ENCODE results near the gene OR10D3. TPM values are rescaled to one million over a fixed set of nuclear protein-coding genes. Genes with fewer than 3 reads are reported as not detected.

The OR10D3 gene
- total and polyA plus RNA-seq, 7 donors = not detected

DNA sequence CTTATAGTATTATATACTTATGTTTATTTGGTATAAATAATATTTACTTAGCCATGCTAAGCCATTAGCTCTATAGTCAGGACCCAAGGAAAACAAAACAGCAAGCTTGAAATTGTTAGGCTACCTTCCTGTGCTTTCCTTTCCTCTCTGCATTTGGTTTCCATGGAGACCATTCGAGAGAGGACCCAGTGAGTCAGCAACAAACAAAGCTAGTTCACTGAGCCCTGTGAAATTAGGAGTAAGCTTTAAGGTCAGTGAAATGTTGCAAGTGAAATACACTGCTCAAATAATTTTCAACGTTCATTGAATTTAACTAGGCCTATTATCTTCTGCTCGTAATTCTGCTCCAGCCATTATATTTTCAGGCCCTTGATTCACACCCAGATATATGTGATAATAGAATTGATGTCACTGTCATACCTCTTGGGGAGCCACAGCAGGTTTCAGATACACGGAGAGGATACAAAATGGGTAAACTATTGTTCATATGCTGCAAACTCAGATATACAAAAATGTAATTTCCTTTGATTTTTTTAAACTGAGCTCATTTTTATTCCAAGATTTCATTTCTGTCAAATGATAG, 9.1 kb upstream of the OR10D3 start:
- no peak overlapping the region for H3K27ac ChIP-seq
- H3K9me3 ChIP-seq = no peaks in the 10 kb centered on the region
- no peak overlapping the region for H3K4me3 ChIP-seq
- no peaks in the 10 kb centered on the region for H3K36me3 ChIP-seq (ENCODE audit: insufficient read depth in 1 of 2, low read depth in 1 of 2)
- DNase-seq = no peak
- H3K27me3 ChIP-seq (ENCODE audit: insufficient read depth in 3 of 3, low read length in 2 of 3) = no peaks in the 10 kb centered on the region
- no peak for ATAC-seq
- WGBS, 3 donors = 17 to 22% (median 21%) methylated on average over 4 of the region's 4 CpGs
- no peaks in the 10 kb centered on the region for H3K4me1 ChIP-seq
- intact Hi-C loops (cut with DNase I) = no loop called here
- TF ChIP-seq, protein P1, sequence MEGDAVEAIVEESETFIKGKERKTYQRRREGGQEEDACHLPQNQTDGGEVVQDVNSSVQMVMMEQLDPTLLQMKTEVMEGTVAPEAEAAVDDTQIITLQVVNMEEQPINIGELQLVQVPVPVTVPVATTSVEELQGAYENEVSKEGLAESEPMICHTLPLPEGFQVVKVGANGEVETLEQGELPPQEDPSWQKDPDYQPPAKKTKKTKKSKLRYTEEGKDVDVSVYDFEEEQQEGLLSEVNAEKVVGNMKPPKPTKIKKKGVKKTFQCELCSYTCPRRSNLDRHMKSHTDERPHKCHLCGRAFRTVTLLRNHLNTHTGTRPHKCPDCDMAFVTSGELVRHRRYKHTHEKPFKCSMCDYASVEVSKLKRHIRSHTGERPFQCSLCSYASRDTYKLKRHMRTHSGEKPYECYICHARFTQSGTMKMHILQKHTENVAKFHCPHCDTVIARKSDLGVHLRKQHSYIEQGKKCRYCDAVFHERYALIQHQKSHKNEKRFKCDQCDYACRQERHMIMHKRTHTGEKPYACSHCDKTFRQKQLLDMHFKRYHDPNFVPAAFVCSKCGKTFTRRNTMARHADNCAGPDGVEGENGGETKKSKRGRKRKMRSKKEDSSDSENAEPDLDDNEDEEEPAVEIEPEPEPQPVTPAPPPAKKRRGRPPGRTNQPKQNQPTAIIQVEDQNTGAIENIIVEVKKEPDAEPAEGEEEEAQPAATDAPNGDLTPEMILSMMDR (IDR thresholded peaks at IDR 0.05) = no peak

GRCh38 chr11:124176925-124177715, 6.0 kb upstream of the OR10D3 start:
- Histone ChIP-seq H3K27me3 (ENCODE audit: insufficient read depth in 3 of 3, low read length in 2 of 3) (no peaks in the 10 kb centered on the region), H3K36me3 (ENCODE audit: insufficient read depth in 1 of 2, low read depth in 1 of 2) (no peaks in the 10 kb centered on the region), H3K27ac (no peak overlapping the region), H3K9me3 (no peaks in the 10 kb centered on the region), H3K4me3 (no peak overlapping the region), H3K4me1 (no peaks in the 10 kb centered on the region)
- DNase-seq (no peak), ATAC-seq (no peak)
- intact Hi-C loops (cut with DNase I) = no loop called here
- TF ChIP-seq, protein P1 (IDR thresholded peaks at IDR 0.05) = no peak
- WGBS, 3 donors = 77 to 84% (median 81%) methylated on average over 5 of the region's 5 CpGs

DNA sequence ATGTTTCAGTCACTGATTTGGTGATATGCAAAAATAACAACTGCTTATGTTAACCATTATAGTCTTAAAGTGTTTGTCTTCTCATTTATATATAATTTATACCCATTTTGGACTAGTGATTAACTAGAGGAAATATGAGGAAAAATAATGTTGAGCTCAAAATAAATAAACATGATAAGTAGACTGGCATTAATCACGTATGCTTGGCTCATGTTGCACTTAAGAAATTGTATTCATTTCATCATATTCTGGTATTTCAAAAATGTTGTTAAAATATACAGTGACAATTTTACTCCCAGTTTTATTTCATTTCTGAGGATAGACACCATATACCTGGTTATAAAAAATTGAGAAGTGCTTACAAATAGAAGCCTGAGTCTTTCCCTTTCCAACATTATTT, 3.8 kb upstream of the OR10D3 start:
- TF ChIP-seq, protein P1 (IDR thresholded peaks at IDR 0.05) = no peak
- intact Hi-C loops (cut with DNase I) = no loop called here
- 43 to 69% (median 64%) methylated on average over 1 of the region's 1 CpG for WGBS, 3 donors

DNA sequence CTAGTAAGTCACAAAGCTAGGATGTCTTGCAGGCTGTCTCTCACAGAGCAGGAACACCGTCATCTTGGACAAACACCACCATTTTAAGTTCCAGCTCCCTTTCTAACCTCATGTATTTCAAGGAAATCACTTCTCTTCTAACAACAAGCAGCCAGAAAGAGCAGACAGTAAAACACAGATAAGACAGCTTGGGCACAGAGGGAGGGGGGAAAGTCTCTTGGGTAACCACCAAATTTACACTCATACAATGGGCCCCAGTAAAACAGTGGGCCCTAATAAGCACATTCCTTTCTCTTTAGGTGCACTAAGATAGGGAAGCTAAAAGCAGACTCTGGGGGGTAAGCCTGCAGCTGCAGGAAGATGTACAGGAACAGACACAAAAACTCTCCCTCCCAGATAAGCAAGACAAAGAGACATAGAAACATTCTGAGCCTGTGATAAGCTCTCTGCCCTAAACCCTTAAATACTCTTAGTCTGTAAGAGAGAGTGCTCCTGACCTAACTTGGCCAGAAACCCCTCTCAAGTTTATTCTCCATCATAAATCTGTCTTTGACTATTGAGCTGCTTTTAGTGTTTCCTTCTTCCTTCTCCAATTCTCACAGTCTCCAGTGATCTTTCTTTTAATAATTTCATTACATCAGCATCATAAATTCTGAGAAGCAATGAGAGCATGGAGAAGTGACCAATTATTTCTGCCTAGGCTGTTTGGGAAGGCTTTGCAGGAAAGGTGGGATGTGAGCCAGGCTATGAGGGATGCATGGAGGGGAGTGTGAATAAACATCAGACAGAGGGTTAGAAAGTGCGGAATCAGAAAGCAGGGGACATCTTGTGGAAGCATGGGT, 7.4 kb downstream of the OR10D3 start:
- intact Hi-C loops (cut with DNase I) = loop anchor here in 1 of 2 donors (5.0 kb wide), 1 partner anchor 118 kb away; no protein-coding TSS in a partner anchor
- WGBS, 3 donors = 46 to 59% (median 53%) methylated on average over 2 of the region's 2 CpGs
- ATAC-seq (no peak), DNase-seq (no peak)
- Histone ChIP-seq H3K9me3 (no peaks in the 10 kb centered on the region), H3K36me3 (ENCODE audit: insufficient read depth in 1 of 2, low read depth in 1 of 2) (no peaks in the 10 kb centered on the region), H3K4me3 (no peak overlapping the region), H3K27ac (no peak overlapping the region), H3K4me1 (no peaks in the 10 kb centered on the region), H3K27me3 (ENCODE audit: insufficient read depth in 3 of 3, low read length in 2 of 3) (peaks cover 0 to 2% (median 0%) of the 10 kb centered on the region in 3 donors)
- TF ChIP-seq, protein P1 (IDR thresholded peaks at IDR 0.05) = no peak

More for the DNA sequence above, 3.8 kb upstream of the OR10D3 start:
- no peaks in the 10 kb centered on the region for H3K9me3 ChIP-seq
- no peak overlapping the region for H3K27ac ChIP-seq
- H3K4me3 ChIP-seq = no peak overlapping the region
- H3K27me3 ChIP-seq (ENCODE audit: insufficient read depth in 3 of 3, low read length in 2 of 3) = no peaks in the 10 kb centered on the region
- DNase-seq = no peak
- no peak for ATAC-seq
- no peaks in the 10 kb centered on the region for H3K4me1 ChIP-seq
- no peaks in the 10 kb centered on the region for H3K36me3 ChIP-seq (ENCODE audit: insufficient read depth in 1 of 2, low read depth in 1 of 2)
